PFSK-1 (cell line): ENCODE results near the gene ATF7IP2.

Source experiments
- POLR2AphosphoS5 ChIP-seq: IDR thresholded peaks from 2 replicates; pipeline ENCODE4 v1.6.1; 2012; ENCODE audit warnings: low read depth, mild to moderate bottlenecking, control low read depth, low read length, moderate library complexity
- SIN3A ChIP-seq: IDR thresholded peaks from 2 replicates; pipeline ENCODE4 v1.6.1; 2012; ENCODE audit warnings: mild to moderate bottlenecking, low read length, moderate library complexity, borderline replicate concordance; ENCODE audit not compliant: insufficient read depth
- TAF1 ChIP-seq: IDR thresholded peaks from 2 replicates; pipeline ENCODE4 v1.6.1; 2012; ENCODE audit warnings: low read length, control low read depth, borderline replicate concordance; ENCODE audit not compliant: insufficient read depth
- TF ChIP-seq, protein P1 (sequence below), 2 experiments: IDR thresholded peaks; 2 replicates each; pipeline versions ENCODE4 v1.6.1 to v1.8.0; 2011 to 2012; ENCODE audit warnings: low read depth in 2 of 2, low read length in 2 of 2, control low read depth in 1 of 2, inconsistent platforms in 1 of 2, mild to moderate bottlenecking in 1 of 2, moderate library complexity in 1 of 2; ENCODE audit not compliant: insufficient read depth in 1 of 2

DNA sequence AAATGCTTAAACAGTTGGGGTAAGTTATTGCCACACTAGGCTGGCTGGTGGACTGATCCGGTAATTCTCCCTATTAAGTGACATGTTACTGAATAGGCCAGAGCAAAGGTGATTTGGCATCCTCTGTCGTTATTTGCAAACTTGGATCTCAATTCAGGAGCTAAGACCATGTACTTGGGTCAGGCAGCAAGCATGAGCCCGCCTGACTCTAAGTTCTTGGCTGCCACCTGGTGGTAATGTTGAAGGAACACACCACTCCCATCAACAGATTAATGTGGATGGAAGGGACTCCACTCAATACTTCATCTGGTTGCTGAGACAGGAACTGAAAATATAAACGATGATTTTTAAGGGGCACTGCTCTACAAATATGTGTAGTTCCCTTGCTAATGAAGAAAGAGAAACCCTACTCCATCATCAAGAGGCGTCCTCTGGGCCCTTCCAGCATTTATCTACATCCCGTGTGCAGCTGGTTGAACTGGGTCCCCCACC is 123.7 kb downstream of the ATF7IP2 start:
- TF ChIP-seq POLR2AphosphoS5 (no peak), TAF1 (no peak), SIN3A (no peak)
- TF ChIP-seq, protein P1, sequence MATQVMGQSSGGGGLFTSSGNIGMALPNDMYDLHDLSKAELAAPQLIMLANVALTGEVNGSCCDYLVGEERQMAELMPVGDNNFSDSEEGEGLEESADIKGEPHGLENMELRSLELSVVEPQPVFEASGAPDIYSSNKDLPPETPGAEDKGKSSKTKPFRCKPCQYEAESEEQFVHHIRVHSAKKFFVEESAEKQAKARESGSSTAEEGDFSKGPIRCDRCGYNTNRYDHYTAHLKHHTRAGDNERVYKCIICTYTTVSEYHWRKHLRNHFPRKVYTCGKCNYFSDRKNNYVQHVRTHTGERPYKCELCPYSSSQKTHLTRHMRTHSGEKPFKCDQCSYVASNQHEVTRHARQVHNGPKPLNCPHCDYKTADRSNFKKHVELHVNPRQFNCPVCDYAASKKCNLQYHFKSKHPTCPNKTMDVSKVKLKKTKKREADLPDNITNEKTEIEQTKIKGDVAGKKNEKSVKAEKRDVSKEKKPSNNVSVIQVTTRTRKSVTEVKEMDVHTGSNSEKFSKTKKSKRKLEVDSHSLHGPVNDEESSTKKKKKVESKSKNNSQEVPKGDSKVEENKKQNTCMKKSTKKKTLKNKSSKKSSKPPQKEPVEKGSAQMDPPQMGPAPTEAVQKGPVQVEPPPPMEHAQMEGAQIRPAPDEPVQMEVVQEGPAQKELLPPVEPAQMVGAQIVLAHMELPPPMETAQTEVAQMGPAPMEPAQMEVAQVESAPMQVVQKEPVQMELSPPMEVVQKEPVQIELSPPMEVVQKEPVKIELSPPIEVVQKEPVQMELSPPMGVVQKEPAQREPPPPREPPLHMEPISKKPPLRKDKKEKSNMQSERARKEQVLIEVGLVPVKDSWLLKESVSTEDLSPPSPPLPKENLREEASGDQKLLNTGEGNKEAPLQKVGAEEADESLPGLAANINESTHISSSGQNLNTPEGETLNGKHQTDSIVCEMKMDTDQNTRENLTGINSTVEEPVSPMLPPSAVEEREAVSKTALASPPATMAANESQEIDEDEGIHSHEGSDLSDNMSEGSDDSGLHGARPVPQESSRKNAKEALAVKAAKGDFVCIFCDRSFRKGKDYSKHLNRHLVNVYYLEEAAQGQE (IDR thresholded peaks at IDR 0.05; ENCODE audit: insufficient read depth in 1 of 2, low read depth in 2 of 2, low read length in 2 of 2) = no peak
